Panc1 (cell line): Measurements from ENCODE around the gene KRT73.

Experiments
- CTCF ChIP-seq: fragments of 450-650 bp; IDR thresholded peaks from 2 replicates; pipeline ENCODE4 v1.5.1; 2017; ENCODE audit warnings: mild to moderate bottlenecking
- POLR2AphosphoS5 ChIP-seq: IDR thresholded peaks from 2 replicates; pipeline ENCODE4 v1.6.1; 2012; ENCODE audit warnings: mild to moderate bottlenecking, low read depth, low read length, moderate library complexity

- TF ChIP-seq POLR2AphosphoS5 (no peak), CTCF (no peak)
These were observed 12.9 kb upstream of the KRT73 start for GRCh38 chr12:52631264-52631663.
